Spleen (tissue), 11 donors: Measurements from ENCODE around the gene EXPH5. TPM values are rescaled to one million over a fixed set of nuclear protein-coding genes. Genes with fewer than 3 reads are reported as not detected.

Experiments
- DNase-seq: peaks from one replicate; pipeline ENCODE4 v3.0.0-alpha.2; 2020
- H3K27ac ChIP-seq, 8 donors: fragments of 200-600 bp; sonication (generic) in 7 of 8; 1 replicate in 4 of 8; 2 replicates in 4 of 8; pipeline versions ENCODE4 v1.5.0 to v1.8.0; 2016 to 2021; ENCODE audit warnings: inconsistent platforms in 4 of 8, mild to moderate bottlenecking in 4 of 8, moderate library complexity in 1 of 8
- H3K27me3 ChIP-seq, 7 donors: fragments of 200-600 bp; sonication (generic) in 6 of 7; replicated peaks in 1 of 7; 1 replicate in 4 of 7; 2 replicates in 3 of 7; pipeline versions ENCODE4 v1.5.0 to v1.8.0; 2016 to 2021; ENCODE audit warnings: inconsistent platforms in 3 of 7, mild to moderate bottlenecking in 1 of 7
- H3K36me3 ChIP-seq, 6 donors: fragments of 200-600 bp; sonication (generic) in 5 of 6; 1 replicate in 4 of 6; 2 replicates in 2 of 6; pipeline versions ENCODE4 v1.5.0 to v1.8.0; 2016 to 2021; ENCODE audit warnings: inconsistent platforms in 2 of 6
- H3K4me1 ChIP-seq, 6 donors: fragments of 200-600 bp; sonication (generic) in 5 of 6; 1 replicate in 3 of 6; 2 replicates in 3 of 6; pipeline versions ENCODE4 v1.5.0 to v1.8.0; 2016 to 2021; ENCODE audit warnings: inconsistent platforms in 3 of 6
- H3K4me3 ChIP-seq, 8 donors: fragments of 200-600 bp; sonication (generic) in 7 of 8; 1 replicate in 4 of 8; 2 replicates in 4 of 8; pipeline versions ENCODE4 v1.5.0 to v1.8.0; 2016 to 2021; ENCODE audit warnings: inconsistent platforms in 4 of 8, mild to moderate bottlenecking in 4 of 8, moderate library complexity in 2 of 8
- H3K9me3 ChIP-seq, 8 donors: fragments of 200-600 bp; sonication (generic) in 7 of 8; 1 replicate in 4 of 8; 2 replicates in 4 of 8; pipeline versions ENCODE4 v1.5.0 to v1.8.0; 2016 to 2021; ENCODE audit warnings: inconsistent platforms in 4 of 8
- POLR2A ChIP-seq, 3 donors: fragments of 450-650 bp; IDR thresholded peaks; one replicate each; pipeline ENCODE4 v1.5.1; 2017; ENCODE audit warnings: antibody characterized with exemption in 3 of 3, mild to moderate bottlenecking in 1 of 3
- POLR2AphosphoS5 ChIP-seq, 3 donors: sonication (generic); formaldehyde crosslinking; IDR thresholded peaks; one replicate each; pipeline ENCODE4 v1.5.1; 2017; ENCODE audit warnings: antibody characterized with exemption in 3 of 3
- WGBS, 5 donors: extraction: QIAGEN DNeasy Blood & Tissue Kit in 3 of 5; methylation state at CpG; one replicate each; pipeline versions ENCODE4 v1.1.5 to v1.1.7; 2013 to 2018; 5-methylcytosine and 5-hydroxymethylcytosine counted together
- intact Hi-C: fragments of 100-400 bp; cut with DNase I; formaldehyde crosslinking; loops from one replicate; pipeline ENCODE4 v1.15.0; 2023; ENCODE audit warnings: low total_unique reads
- polyA plus RNA-seq, 3 donors: library from polyadenylated mRNA; stranded (reverse); fragments of 200-250 nt; gene quantifications; one replicate each; pipeline ENCODE4 v1.2.1, GENCODE V29; 2013
- total RNA-seq, 7 donors: library from RNA; depleted of rRNA in 3 of 7; stranded (reverse); fragments of >200 nt in 3 of 7; fragmentation: NEBNext Ultra II Directional in 4 of 7; extraction: Animal tissue kit (Norgen Biotek cat#: 25700) in 4 of 7; gene quantifications; one replicate each; pipeline versions ENCODE4 v1.1.0 to v1.2.1, GENCODE V29; 2016 to 2021
- TF ChIP-seq, protein P1 (sequence below), 11 experiments: fragments of 200-600 bp in 7 of 11; fragments of 450-650 bp in 4 of 11; sonication (generic) in 4 of 11; IDR thresholded peaks in 8 of 11; conservative IDR thresholded peaks in 3 of 11; 1 replicate in 7 of 11; 2 replicates in 4 of 11; pipeline versions ENCODE4 v1.4.0 to v1.8.0; 2016 to 2021; ENCODE audit warnings: antibody characterized with exemption in 11 of 11, inconsistent platforms in 4 of 11, mild to moderate bottlenecking in 1 of 11
- donor health status: healthy with polysubstance abuse.
- donor health status: DM: no; HTN: no; CAD: no; lungs with moderate emphysema.
- donor health status: DM: no; HTN: no; CAD: no.
- donor health status: Bipolar disorder and iron deficiency.
- donor health status: healthy.
- donor health status: DM: no; HTN: no; CAD: no.
- donor health status: DM: yes; HTN: yes; CAD: no.

The EXPH5 gene
- total and polyA plus RNA-seq, 10 donors = 0.05 to 1.9 (median 0.77) TPM

DNA sequence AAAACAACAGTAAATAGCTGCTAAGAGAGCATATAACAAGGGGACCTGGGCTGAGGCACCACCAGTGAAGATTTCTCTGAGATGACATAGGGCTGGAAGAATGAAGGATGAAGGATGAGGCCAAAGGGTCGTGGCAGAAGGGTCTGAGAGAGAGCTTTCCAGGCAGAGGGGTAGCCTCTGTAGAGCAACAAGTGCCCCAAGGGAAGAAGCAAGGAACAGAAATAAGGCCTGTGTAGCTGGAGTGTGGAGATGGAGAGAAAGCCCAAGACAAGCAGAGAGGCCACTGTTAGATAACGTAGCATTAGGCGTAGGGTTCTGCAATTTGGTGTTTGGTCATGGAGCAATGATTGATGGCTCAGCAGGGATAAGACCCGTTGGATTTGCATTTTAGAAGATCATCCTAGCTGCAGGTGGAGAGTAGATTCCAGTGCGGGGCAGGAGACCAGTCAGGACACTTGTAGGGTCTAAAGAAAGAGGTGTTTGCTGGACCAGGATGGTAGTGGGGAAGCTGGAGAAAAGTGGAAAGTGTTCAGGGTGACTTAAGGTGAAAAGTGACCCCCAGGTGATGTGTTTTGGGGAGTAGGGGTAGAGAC is 47.6 kb downstream of the EXPH5 start:
- Histone ChIP-seq H3K9me3 (no peaks in the 10 kb centered on the region), H3K4me3 (no peak overlapping the region), H3K4me1 (no peaks in the 10 kb centered on the region), H3K27me3 (no peaks in the 10 kb centered on the region), H3K27ac (no peak overlapping the region), H3K36me3 (no peaks in the 10 kb centered on the region)
- WGBS, 5 donors = 78 to 86% (median 82%) methylated on average over 5 of the region's 5 CpGs
- intact Hi-C loops = no loop called here
- DNase-seq = no peak
- TF ChIP-seq, protein P1, sequence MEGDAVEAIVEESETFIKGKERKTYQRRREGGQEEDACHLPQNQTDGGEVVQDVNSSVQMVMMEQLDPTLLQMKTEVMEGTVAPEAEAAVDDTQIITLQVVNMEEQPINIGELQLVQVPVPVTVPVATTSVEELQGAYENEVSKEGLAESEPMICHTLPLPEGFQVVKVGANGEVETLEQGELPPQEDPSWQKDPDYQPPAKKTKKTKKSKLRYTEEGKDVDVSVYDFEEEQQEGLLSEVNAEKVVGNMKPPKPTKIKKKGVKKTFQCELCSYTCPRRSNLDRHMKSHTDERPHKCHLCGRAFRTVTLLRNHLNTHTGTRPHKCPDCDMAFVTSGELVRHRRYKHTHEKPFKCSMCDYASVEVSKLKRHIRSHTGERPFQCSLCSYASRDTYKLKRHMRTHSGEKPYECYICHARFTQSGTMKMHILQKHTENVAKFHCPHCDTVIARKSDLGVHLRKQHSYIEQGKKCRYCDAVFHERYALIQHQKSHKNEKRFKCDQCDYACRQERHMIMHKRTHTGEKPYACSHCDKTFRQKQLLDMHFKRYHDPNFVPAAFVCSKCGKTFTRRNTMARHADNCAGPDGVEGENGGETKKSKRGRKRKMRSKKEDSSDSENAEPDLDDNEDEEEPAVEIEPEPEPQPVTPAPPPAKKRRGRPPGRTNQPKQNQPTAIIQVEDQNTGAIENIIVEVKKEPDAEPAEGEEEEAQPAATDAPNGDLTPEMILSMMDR (IDR thresholded peaks at IDR 0.05 in 8 of 11, conservative IDR thresholded peaks at IDR 0.05 in 3 of 11) = no peak
- TF ChIP-seq POLR2A (IDR thresholded peaks at IDR 0.05) = no peak
- TF ChIP-seq POLR2AphosphoS5 (IDR thresholded peaks at IDR 0.05) = no peak

DNA sequence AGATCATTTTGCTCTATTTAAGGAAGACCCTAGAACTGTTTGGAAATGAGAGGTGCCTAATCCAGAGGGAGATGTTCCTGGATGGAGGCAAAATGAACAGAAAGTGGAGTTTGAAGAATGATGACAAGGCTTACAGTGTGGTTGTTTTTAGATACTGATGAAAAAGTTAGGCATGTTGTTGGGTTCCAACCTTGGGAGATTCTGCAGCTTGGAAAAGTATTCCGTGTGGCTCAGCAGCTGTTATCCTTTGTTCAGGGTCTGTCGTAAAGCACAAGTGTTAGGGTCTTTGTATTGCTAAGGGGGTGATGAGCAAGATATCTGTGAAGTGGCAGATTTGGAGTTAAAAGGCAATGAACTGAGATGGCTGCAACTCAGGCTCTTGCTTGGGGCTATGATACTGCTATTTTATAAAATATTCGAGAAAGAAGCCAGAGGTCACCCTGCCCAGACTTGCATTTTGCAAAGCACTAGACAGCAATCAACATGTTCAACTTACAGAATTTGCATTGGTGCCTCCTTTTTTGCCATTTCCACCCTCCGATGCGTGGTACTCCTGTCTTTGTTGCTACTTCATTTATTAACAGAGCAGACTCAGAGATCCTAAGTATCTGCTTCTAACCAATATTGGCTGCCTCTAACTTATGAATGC is 50.1 kb downstream of the EXPH5 start:
- intact Hi-C loops = no loop called here
- DNase-seq = no peak
- TF ChIP-seq, protein P1 (IDR thresholded peaks at IDR 0.05 in 8 of 11, conservative IDR thresholded peaks at IDR 0.05 in 3 of 11) = no peak
- no peak for TF ChIP-seq POLR2A (IDR thresholded peaks at IDR 0.05)
- no peak for TF ChIP-seq POLR2AphosphoS5 (IDR thresholded peaks at IDR 0.05)

DNA sequence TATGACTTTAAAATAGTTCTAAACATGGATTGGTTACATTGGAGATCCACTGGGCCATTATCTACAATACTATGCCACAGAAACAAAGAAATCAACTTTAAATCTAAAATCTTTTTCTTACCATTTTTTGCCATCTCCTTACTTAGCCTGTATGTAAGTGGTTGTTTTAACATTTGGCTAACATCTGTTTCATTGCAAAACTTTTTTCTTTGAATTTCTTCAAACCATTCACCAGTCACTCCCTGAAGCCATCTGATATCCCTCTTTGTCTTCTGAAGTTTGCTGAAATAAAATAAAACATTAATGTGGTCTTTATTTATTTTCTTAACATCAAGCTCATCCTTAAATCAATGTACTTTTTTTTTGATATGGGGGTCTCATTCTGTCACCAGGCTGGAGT is 52.0 kb downstream of the EXPH5 start:
- intact Hi-C loops = no loop called here
- no peaks in the 10 kb centered on the region for H3K9me3 ChIP-seq
- TF ChIP-seq POLR2A (IDR thresholded peaks at IDR 0.05) (no peak), POLR2AphosphoS5 (IDR thresholded peaks at IDR 0.05) (no peak)
- TF ChIP-seq, protein P1 (IDR thresholded peaks at IDR 0.05 in 8 of 11, conservative IDR thresholded peaks at IDR 0.05 in 3 of 11) = no peak

More for the DNA sequence above, 50.1 kb downstream of the EXPH5 start:
- no peak overlapping the region for H3K4me3 ChIP-seq
- H3K27ac ChIP-seq = no peak overlapping the region
- no peaks in the 10 kb centered on the region for H3K27me3 ChIP-seq
- no peaks in the 10 kb centered on the region for H3K4me1 ChIP-seq
- no peaks in the 10 kb centered on the region for H3K9me3 ChIP-seq
- 86 to 94% (median 90%) methylated on average over 5 of the region's 5 CpGs for WGBS, 5 donors
- H3K36me3 ChIP-seq = no peaks in the 10 kb centered on the region

DNA sequence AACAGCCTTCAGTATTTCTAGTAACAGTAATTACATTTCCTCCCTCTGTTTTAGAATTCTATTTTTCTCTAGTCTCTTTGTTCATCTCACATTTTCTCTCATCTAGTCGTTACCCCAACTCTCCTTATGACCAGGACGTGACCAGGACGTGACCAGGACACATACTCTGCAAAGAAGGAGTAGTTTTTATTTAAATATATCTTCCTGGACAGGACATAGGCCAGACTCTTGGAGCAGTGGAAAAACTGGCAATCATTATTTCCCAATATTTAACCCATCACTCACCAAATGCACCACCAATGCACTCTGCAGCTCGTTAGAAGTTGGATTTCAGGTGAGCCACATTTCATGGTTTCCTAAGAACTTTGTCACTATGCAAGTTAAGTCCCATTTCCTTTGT is 55.1 kb downstream of the EXPH5 start:
- H3K27me3 ChIP-seq = no peaks in the 10 kb centered on the region
- H3K4me3 ChIP-seq = no peak overlapping the region
- no peak for DNase-seq
- TF ChIP-seq POLR2AphosphoS5 (IDR thresholded peaks at IDR 0.05) = no peak
- no peak for TF ChIP-seq POLR2A (IDR thresholded peaks at IDR 0.05)
- TF ChIP-seq, protein P1 (IDR thresholded peaks at IDR 0.05 in 8 of 11, conservative IDR thresholded peaks at IDR 0.05 in 3 of 11) = no peak
- no peaks in the 10 kb centered on the region for H3K36me3 ChIP-seq
- H3K27ac ChIP-seq = no peak overlapping the region
- no peaks in the 10 kb centered on the region for H3K4me1 ChIP-seq
- intact Hi-C loops = no loop called here
- WGBS, 5 donors = 60 to 87% (median 80%) methylated on average over 4 of the region's 4 CpGs
- H3K9me3 ChIP-seq = no peaks in the 10 kb centered on the region

More for the DNA sequence above, 52.0 kb downstream of the EXPH5 start:
- Histone ChIP-seq H3K27ac (no peak overlapping the region), H3K27me3 (no peaks in the 10 kb centered on the region), H3K4me1 (no peaks in the 10 kb centered on the region), H3K4me3 (no peak overlapping the region), H3K36me3 (no peaks in the 10 kb centered on the region)
- no peak for DNase-seq
